SH-SY5Y (cell line): ENCODE measurements around the gene SKOR1.

Experiments used
- GATA2 ChIP-seq: IDR thresholded peaks from 2 replicates; pipeline ENCODE4 v1.6.1; 2011; ENCODE audit warnings: mild to moderate bottlenecking, low read depth, low read length
- GATA3 ChIP-seq: IDR thresholded peaks from 2 replicates; pipeline ENCODE4 v1.6.1; 2011; ENCODE audit warnings: low read depth, mild to moderate bottlenecking, low read length, moderate library complexity

- TF ChIP-seq GATA3 = no peak
- TF ChIP-seq GATA2 = no peak
Observed at GRCh38 chr15:67843092-67843501, 17.8 kb downstream of the SKOR1 start.
